A673 (cell line): ENCODE data around the gene MAP4K5. TPM values are rescaled to one million over a fixed set of nuclear protein-coding genes. Genes with fewer than 3 reads are reported as not detected.

Experiments
- BruUV-seq: library from RNA; stranded (reverse); fragments of 400-500 nt; replicated peaks from 2 replicates; lab custom pipeline; 2021; lab: Mats Ljungman, UMichigan
- CTCF ChIA-PET: fragments of 300-600 bp; sonication (Branson Sonifier 250); formaldehyde crosslinking; loops from one replicate; lab custom pipeline; 2022; ENCODE audit warnings: antibody characterized with exemption; lab: Charles Lee
- POLR2A ChIA-PET: fragments of 300-600 bp; sonication (Branson Sonifier 250); formaldehyde crosslinking; loops from one replicate; lab custom pipeline; 2022; ENCODE audit warnings: antibody characterized with exemption; ENCODE audit not compliant: low non-redundant PET; lab: Charles Lee
- DNase-seq: peaks from one replicate; pipeline ENCODE4 v3.0.0-alpha.2; 2015; ENCODE audit warnings: low spot score
- H3K27ac ChIP-seq: fragments of 200-600 bp; sonication (generic); 2 replicates; pipeline ENCODE4 v1.5.1; 2016; ENCODE audit warnings: mixed run types, low read depth, mild to moderate bottlenecking, mixed read lengths, antibody characterized with exemption, low read length; ENCODE audit not compliant: poor library complexity, severe bottlenecking
- H3K27me3 ChIP-seq: fragments of 200-600 bp; sonication (generic); replicated peaks from 2 replicates; pipeline ENCODE4 v1.6.1; 2017; ENCODE audit warnings: mixed run types, low read depth, mild to moderate bottlenecking, mixed read lengths, antibody characterized with exemption, low read length; ENCODE audit not compliant: insufficient read depth, poor library complexity
- H3K36me3 ChIP-seq: fragments of 200-600 bp; sonication (generic); 2 replicates; pipeline ENCODE4 v1.6.1; 2016; ENCODE audit warnings: mixed run types, mild to moderate bottlenecking, mixed read lengths, antibody characterized with exemption, low read length; ENCODE audit not compliant: insufficient read depth, poor library complexity, severe bottlenecking
- H3K4me1 ChIP-seq: fragments of 200-600 bp; sonication (generic); 2 replicates; pipeline ENCODE4 v1.6.1; 2017; ENCODE audit warnings: mixed run types, mild to moderate bottlenecking, mixed read lengths, antibody characterized with exemption, low read length; ENCODE audit not compliant: insufficient read depth, poor library complexity, severe bottlenecking
- H3K4me3 ChIP-seq: fragments of 200-600 bp; sonication (generic); 2 replicates; pipeline ENCODE4 v1.5.1; 2016; ENCODE audit warnings: low read depth, mixed run types, mild to moderate bottlenecking, mixed read lengths, low read length; ENCODE audit not compliant: poor library complexity, severe bottlenecking
- H3K9me3 ChIP-seq: fragments of 200-600 bp; sonication (generic); 2 replicates; pipeline ENCODE4 v1.6.1; 2016; ENCODE audit warnings: mixed run types, low read depth, mild to moderate bottlenecking, mixed read lengths, antibody characterized with exemption, low read length; ENCODE audit not compliant: poor library complexity, severe bottlenecking
- EZH2 ChIP-seq: fragments of 200-600 bp; sonication (generic); IDR thresholded peaks from 2 replicates; pipeline ENCODE4 v1.6.1; 2017; ENCODE audit warnings: borderline replicate concordance, low read depth, mild to moderate bottlenecking, mixed read lengths, antibody characterized with exemption, low read length; ENCODE audit not compliant: poor library complexity, severe bottlenecking
- intact Hi-C: fragments of 100-400 bp; cut with micrococcal nuclease; formaldehyde crosslinking; loops from one replicate; pipeline ENCODE4 v1.10.0; 2022; ENCODE audit not compliant: unreplicated experiment
- total RNA-seq: library from RNA; stranded (reverse); gene quantifications from 2 replicates; pipeline ENCODE4 v1.2.3, GENCODE V29; 2021
- TF ChIP-seq, protein P1 (sequence below): fragments of 300-800, 200-600 bp; sonication (generic); conservative IDR thresholded peaks from 2 replicates; pipeline ENCODE4 v1.5.1; 2017; ENCODE audit warnings: low read depth, mild to moderate bottlenecking, antibody characterized with exemption, low read length, moderate library complexity, mixed read lengths

MAP4K5 gene
- total RNA-seq, 1 experiment from 2014 or later = 57.9 TPM

DNA sequence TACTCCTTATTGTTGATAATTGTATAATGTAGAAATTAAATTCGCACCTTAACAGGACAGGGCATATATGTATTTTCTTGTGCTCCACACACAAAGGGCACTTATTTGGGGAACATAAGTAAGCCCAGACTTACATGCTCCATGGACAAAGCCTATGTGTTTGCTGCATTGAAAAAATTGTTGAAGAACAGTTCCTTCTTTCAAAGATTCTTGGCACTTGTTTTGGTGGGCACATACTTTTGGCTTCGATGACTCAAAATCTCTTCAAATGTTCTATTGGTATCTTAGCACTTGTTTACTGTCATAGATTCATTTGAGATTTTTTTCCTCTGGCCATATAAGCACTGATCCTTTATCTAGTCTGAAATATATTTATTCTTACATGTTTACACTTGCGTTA is 1.4 kb upstream of the MAP4K5 start:
- intact Hi-C loops = loop anchor here (2.0 to 5.0 kb wide), 5 partner anchors 192 to 899 kb away; partner anchors contain the start of gene DNAAF2
- Histone ChIP-seq H3K4me1 (peaks cover 9% of the 10 kb centered on the region), H3K36me3 (no peaks in the 10 kb centered on the region), H3K4me3 (no peak overlapping the region), H3K27ac (no peak overlapping the region), H3K9me3 (peaks cover 5% of the 10 kb centered on the region), H3K27me3 (no peaks in the 10 kb centered on the region)
- POLR2A ChIA-PET = no interaction called here
- TF ChIP-seq, protein P1, sequence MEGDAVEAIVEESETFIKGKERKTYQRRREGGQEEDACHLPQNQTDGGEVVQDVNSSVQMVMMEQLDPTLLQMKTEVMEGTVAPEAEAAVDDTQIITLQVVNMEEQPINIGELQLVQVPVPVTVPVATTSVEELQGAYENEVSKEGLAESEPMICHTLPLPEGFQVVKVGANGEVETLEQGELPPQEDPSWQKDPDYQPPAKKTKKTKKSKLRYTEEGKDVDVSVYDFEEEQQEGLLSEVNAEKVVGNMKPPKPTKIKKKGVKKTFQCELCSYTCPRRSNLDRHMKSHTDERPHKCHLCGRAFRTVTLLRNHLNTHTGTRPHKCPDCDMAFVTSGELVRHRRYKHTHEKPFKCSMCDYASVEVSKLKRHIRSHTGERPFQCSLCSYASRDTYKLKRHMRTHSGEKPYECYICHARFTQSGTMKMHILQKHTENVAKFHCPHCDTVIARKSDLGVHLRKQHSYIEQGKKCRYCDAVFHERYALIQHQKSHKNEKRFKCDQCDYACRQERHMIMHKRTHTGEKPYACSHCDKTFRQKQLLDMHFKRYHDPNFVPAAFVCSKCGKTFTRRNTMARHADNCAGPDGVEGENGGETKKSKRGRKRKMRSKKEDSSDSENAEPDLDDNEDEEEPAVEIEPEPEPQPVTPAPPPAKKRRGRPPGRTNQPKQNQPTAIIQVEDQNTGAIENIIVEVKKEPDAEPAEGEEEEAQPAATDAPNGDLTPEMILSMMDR = no peak
- TF ChIP-seq EZH2 = no peak
- no TSS peak for BruUV-seq
- CTCF ChIA-PET = no interaction called here
- no peak for DNase-seq

DNA sequence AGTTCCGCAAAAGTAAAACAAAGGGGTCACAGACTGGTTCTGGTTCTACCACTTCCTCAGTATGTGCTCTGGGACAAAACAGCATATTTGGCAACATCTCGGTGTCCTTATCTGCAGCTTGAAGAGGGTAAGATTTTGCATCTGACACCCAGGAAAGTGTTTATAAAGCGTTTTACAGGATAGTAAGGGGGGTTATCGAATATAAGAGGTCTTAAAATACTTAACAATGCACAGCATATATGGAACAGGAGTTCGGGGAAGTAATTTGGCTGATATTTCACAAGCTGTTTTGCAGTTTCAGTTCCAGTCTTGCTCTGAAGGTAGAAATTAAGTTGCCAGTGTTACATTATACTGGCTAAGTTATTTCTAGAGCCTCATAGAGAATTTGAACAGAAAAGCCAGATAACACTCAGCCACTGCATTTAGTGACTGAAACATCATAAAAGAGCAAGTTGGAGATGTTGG is 904 bp upstream of the MAP4K5 start:
- H3K9me3 ChIP-seq = peaks cover 5% of the 10 kb centered on the region
- peaks cover 14% of the 10 kb centered on the region for H3K4me1 ChIP-seq
- POLR2A ChIA-PET = no interaction called here
- H3K4me3 ChIP-seq = peak overlapping the region; percentile 91
- BruUV-seq = no TSS peak
- no peak for DNase-seq
- no peak overlapping the region for H3K27ac ChIP-seq
- no peaks in the 10 kb centered on the region for H3K27me3 ChIP-seq
- CTCF ChIA-PET = no interaction called here
- intact Hi-C loops = loop anchor here (2.0 to 5.0 kb wide), 5 partner anchors 191 to 898 kb away; partner anchors contain the start of gene DNAAF2
- H3K36me3 ChIP-seq = no peaks in the 10 kb centered on the region
- TF ChIP-seq EZH2 = no peak
- TF ChIP-seq, protein P1 = no peak

DNA sequence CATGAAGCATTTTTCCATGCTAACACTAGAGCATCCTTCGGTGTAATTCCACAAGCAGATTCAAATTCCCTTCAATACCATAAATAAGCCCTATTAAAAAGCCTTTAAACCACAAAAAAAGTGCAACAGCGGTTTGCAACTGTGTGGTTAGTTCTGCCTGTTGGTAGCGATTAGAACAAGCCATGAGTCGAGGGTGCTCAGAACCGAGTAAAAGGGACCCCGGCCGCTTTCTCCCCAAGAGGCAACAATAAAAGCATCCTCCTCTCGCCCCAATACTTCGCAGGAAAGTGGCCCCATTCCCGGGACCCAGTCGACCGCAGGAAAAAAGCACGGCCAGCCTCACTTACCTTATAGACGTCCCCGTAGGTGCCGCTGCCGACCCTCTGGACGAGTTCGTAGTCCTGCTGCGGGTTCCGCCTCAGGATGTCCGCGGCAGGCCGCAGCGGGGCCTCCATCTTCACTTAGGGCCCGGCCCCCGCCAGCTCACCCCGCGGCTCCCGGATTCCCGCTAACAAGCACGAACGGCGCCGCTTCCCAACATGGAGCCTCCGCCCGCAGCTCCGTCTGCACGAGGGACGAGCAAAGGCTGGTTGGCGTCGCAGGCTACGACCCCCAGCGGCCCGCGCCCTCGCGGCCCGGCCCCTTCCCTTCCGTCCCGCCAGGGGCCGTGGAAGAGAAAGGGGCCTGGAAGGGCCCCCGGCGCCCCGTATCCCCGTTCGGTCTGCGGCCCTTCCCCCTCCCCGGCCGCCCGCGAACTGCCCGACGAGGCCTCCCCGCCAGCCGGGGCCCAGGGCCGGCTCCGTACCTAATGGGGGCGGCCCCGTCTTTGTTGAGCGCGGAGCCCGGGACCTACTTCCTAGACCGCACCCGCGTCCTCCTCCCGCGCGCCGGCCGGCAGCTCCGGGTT is 521 bp downstream of the MAP4K5 start:
- no TSS peak for BruUV-seq

More for the DNA sequence above, 521 bp downstream of the MAP4K5 start:
- Histone ChIP-seq H3K4me3 (peak overlapping the region; percentile 91), H3K27me3 (no peaks in the 10 kb centered on the region), H3K27ac (peak overlapping the region; percentile 90), H3K4me1 (peaks cover 18% of the 10 kb centered on the region), H3K9me3 (no peaks in the 10 kb centered on the region), H3K36me3 (no peaks in the 10 kb centered on the region)
- intact Hi-C loops = loop anchor here (1.0 to 5.0 kb wide), 6 partner anchors 190 to 897 kb away; partner anchors contain the start of gene DNAAF2
- TF ChIP-seq, protein P1 = no peak
- TF ChIP-seq EZH2 = no peak
- ChIA-PET CTCF (interaction anchor here (0.6 to 1.3 kb wide), 4 partner anchors 121 to 231 kb away, joined by 3 to 6 read pairs (median 4); no protein-coding TSS in a partner anchor), POLR2A (interaction anchor here (0.5 kb wide), 1 partner anchor 13 kb away, joined by 3 read pairs; no protein-coding TSS in a partner anchor)
- DNase-seq = peak; percentile 65
